HL-60 (cell line): ENCODE results near the gene CDC25A.

Experiments
- DNase-seq, 2 experiments: peaks; one replicate each; pipeline ENCODE4 v3.0.0-alpha.2; 2010 to 2020; ENCODE audit warnings: low read depth in 1 of 2, low spot score in 1 of 2
- H3K27ac ChIP-seq: fragments of 250-450 bp; sonication (Bioruptor Pico); replicated peaks from 2 replicates; pipeline ENCODE4 v1.5.1; 2020; ENCODE audit warnings: mild to moderate bottlenecking, moderate library complexity
- H3K27me3 ChIP-seq: fragments of 250-450 bp; sonication (Bioruptor Pico); 2 replicates; pipeline ENCODE4 v1.5.1; 2021; ENCODE audit warnings: mild to moderate bottlenecking, moderate library complexity; ENCODE audit not compliant: insufficient read depth, poor library complexity, severe bottlenecking
- H3K4me3 ChIP-seq: replicated peaks from 2 replicates; pipeline ENCODE4 v1.5.1; 2011; ENCODE audit warnings: mild to moderate bottlenecking, control low read depth, low read length; ENCODE audit not compliant: insufficient read depth
- CTCF ChIP-seq: IDR thresholded peaks from one replicate; pipeline ENCODE4 v1.5.1; 2011; ENCODE audit warnings: low read length, control low read depth, inconsistent platforms; ENCODE audit not compliant: insufficient read depth
- GABPA ChIP-seq: IDR thresholded peaks from 2 replicates; pipeline ENCODE4 v1.6.1; 2012; ENCODE audit warnings: low read depth
- POLR2AphosphoS5 ChIP-seq: IDR thresholded peaks from 2 replicates; pipeline ENCODE4 v1.6.1; 2012; ENCODE audit warnings: low read depth
- REST ChIP-seq: IDR thresholded peaks from 2 replicates; pipeline ENCODE4 v1.6.1; 2012; ENCODE audit warnings: low read depth; ENCODE audit not compliant: insufficient replicate concordance
- SPI1 ChIP-seq: IDR thresholded peaks from 2 replicates; pipeline ENCODE4 v1.6.1; 2012; ENCODE audit warnings: low read depth, mild to moderate bottlenecking, borderline replicate concordance

CDC25A gene

DNA sequence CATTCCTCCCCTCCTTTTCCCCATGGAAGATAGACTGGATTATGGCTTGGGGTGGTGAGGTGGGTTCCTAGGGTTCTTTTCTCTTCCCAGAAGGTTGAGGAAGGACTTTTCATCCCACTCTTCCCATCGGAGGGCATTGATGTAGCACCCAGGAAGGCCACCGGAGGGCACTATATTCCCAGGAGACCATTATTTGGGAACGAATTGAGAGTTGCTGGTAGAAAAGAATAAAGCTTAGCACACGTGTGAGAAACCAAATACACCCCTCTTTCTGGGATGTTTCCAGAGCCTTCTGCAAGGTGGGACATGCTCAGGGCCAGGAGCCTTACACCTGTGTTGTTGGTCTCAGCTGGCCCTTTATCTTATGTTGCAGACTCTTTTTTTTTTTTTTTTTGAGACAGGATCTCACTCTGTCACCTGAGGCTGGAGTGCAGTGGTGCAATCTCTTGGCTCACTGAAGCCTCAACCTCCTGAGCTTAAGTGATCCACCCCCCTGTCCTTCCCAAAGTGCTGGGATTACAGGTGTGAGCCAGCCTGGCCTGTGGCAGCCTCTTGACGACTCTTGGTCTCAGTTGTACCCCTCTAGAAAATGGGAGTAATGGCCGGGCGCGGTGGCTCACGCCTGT is 6.3 kb upstream of the CDC25A start:
- H3K4me3 ChIP-seq: no peak overlapping the region
- peak in 1 of 2 experiments; percentile 53 for DNase-seq
- H3K27ac ChIP-seq: no peak overlapping the region

GRCh38 chr3:48190911-48191310 is 2.7 kb upstream of the CDC25A start:
- no peak overlapping the region for H3K4me3 ChIP-seq
- no peak for DNase-seq
- TF ChIP-seq REST (no peak), CTCF (no peak), POLR2AphosphoS5 (no peak), SPI1 (no peak), GABPA (no peak)
- no peak overlapping the region for H3K27ac ChIP-seq
- no peaks in the 10 kb centered on the region for H3K27me3 ChIP-seq

More for the DNA sequence above, 6.3 kb upstream of the CDC25A start:
- TF ChIP-seq REST (no peak), CTCF (peak; percentile 92)
- H3K27me3 ChIP-seq: no peaks in the 10 kb centered on the region

DNA sequence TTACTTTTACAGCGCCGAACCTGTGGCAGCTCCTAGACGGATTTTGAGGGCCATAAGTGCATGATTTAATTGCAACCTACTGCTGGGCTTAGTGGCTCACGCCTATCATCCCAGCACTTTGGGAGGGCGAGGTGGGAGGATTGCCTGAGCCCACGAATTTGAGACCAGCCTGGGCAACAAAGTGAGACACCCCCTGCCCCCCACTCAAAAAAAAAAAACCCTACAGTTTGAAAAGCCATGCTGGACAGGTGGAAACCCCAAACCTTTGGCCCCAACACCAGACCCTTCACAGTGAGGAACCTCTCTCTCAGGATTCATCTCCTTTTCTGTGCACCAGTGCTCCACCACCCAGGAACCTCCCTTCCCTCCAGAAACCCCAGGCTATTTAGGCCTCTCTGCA is 1.1 kb upstream of the CDC25A start:
- no peak for DNase-seq
- no peak for TF ChIP-seq GABPA
- TF ChIP-seq SPI1: no peak
- TF ChIP-seq POLR2AphosphoS5: no peak
- no peak for TF ChIP-seq CTCF
- TF ChIP-seq REST: no peak
- Histone ChIP-seq H3K4me3 (no peak overlapping the region), H3K27ac (no peak overlapping the region; the same call in 1 of the 2 replicates), H3K27me3 (no peaks in the 10 kb centered on the region)
